Activated T-helper 2 cell treated with anti-CD3 and anti-CD28 coated beads, Interferon-gamma antibody, Interleukin-2, Interleukin-4, amounts not matched to agents 10 μg/mL and 5 μg/mL and 100 μg/mL, durations not matched to agents 14 hours and 24 hours and 36 hours (primary cell): ENCODE measurements around the gene ACOT9. TPM values are rescaled to one million over a fixed set of nuclear protein-coding genes. Genes with fewer than 3 reads are reported as not detected.
"Not testable (repeated sequence)": the region's sequence is repeated elsewhere in the genome, so short reads cannot be mapped to it uniquely, and the experiment has no call there.

Source experiments
- DNase-seq: peaks from one replicate; pipeline ENCODE4 v3.0.0; 2021; ENCODE audit warnings: low spot score
- H3K27ac Mint-ChIP-seq: one replicate; pipeline ENCODE4 v1.8.0; 2021; ENCODE audit warnings: mixed read lengths
- H3K27me3 Mint-ChIP-seq: one replicate; pipeline ENCODE4 v1.8.0; 2021; ENCODE audit warnings: low read depth, mixed read lengths
- H3K36me3 Mint-ChIP-seq: one replicate; pipeline ENCODE4 v1.8.0; 2021; ENCODE audit warnings: low read depth, mixed read lengths
- H3K4me1 Mint-ChIP-seq: one replicate; pipeline ENCODE4 v1.8.0; 2021; ENCODE audit warnings: low read depth, mixed read lengths
- H3K4me3 Mint-ChIP-seq: one replicate; pipeline ENCODE4 v1.8.0; 2021; ENCODE audit warnings: low read depth, mild to moderate bottlenecking, moderate library complexity, mixed read lengths
- H3K9me3 Mint-ChIP-seq: one replicate; pipeline ENCODE4 v1.8.0; 2021; ENCODE audit warnings: mixed read lengths
- intact Hi-C: fragments of 100-400 bp; cut with micrococcal nuclease; formaldehyde crosslinking; loops from one replicate; pipeline ENCODE4 v1.15.1; 2023
- total RNA-seq: library from RNA; stranded (reverse); gene quantifications from 2 replicates; pipeline ENCODE4 v1.2.3, GENCODE V29; 2022

The ACOT9 gene
- total RNA-seq, 1 donor from 2014 or later: 75.2 TPM

DNA sequence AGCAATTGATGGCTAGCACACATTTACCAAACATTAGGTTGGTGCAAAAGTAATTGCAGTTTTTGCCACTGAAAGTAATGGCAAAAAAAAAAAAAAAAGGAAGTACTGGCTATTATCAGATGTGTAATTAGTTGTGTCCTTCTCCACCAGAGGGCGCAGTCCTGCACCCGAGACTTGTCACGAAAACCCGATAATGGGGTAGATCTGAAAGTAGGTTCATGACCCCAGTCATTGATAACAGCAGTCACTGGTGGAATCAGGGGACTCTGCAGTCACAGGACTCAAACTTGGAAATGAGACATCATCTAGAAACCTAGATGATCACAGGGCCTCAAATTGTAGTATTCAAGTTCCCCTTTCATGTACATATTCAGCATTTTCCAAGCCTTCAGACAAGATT lies 13.1 kb upstream of the ACOT9 start:
- Mint-ChIP-seq H3K27ac (no peak overlapping the region), H3K4me3 (no peak overlapping the region)
- intact Hi-C loops: loop anchor here (1.0 kb wide), 3 partner anchors 24 to 146 kb away; no protein-coding TSS in a partner anchor

GRCh38 chrX:23754664-23755063 lies 11.6 kb upstream of the ACOT9 start:
- Mint-ChIP-seq H3K4me3 (no peak overlapping the region), H3K4me1 (peaks cover 5% of the 10 kb centered on the region), H3K36me3 (no peaks in the 10 kb centered on the region), H3K27me3 (no peaks in the 10 kb centered on the region), H3K9me3 (no peaks in the 10 kb centered on the region), H3K27ac (no peak overlapping the region)
- DNase-seq: no peak
- intact Hi-C loops: no loop called here

More for the DNA sequence above, 13.1 kb upstream of the ACOT9 start:
- Mint-ChIP-seq H3K9me3 (no peaks in the 10 kb centered on the region), H3K4me1 (peaks cover 5% of the 10 kb centered on the region), H3K36me3 (no peaks in the 10 kb centered on the region), H3K27me3 (no peaks in the 10 kb centered on the region)
- DNase-seq: peak; percentile 55

DNA sequence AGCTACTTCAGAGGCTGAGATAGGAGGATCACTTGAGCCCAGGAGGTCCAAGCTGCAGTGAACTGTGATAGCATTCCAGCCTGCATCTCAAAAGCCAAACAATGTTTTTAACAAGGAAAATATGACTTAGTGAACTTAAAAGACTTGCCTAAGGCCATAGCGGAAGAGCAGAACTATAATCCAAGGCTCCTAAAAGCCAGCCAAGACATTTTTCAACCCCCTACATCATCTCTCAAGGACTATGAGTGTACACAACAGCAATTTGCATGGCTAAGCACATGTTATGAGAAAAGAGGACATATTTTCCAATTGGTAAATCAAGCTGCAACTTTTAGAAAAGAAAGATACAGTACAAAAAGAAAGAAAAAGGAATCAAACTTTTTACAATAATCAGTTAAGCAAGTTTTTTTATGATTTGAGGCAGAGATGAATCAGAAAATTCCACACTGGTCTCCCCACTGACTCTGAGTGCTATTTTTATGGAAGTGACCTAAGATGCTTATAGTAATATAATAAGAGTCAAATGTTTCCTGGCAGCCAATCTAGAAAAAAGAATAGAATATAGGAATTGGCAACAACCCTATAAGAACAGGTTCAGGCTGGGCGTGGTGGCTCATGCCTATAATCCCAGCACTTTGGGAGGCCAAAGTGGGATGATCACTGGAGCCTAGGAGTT lies 9.8 kb upstream of the ACOT9 start:
- Mint-ChIP-seq H3K9me3 (no peaks in the 10 kb centered on the region), H3K27me3 (no peaks in the 10 kb centered on the region), H3K4me3 (no peak overlapping the region), H3K4me1 (peaks cover 5% of the 10 kb centered on the region), H3K27ac (no peak overlapping the region), H3K36me3 (no peaks in the 10 kb centered on the region)
- intact Hi-C loops: no loop called here
- DNase-seq: no peak

DNA sequence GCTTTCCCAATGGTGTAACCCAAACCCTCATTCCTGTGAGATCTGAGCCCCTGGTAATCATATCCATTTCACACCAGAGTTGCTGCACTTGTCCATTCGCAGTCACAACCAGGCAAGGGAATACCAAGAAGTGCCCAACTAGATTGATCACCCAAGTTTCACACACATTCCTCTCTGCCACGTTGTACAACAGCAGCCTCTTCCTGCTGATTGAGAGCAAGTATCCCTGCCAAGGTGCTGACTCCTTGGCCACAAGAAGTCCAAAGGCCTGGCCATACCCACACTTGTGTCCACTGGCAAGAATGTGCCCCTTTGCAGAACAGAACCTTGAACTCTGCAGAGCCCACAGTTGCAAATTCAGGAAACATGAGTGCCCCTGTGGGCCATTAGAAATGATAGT lies 6.5 kb upstream of the ACOT9 start:
- H3K27me3 Mint-ChIP-seq: no peaks in the 10 kb centered on the region
- DNase-seq: no peak
- no peak overlapping the region for H3K27ac Mint-ChIP-seq
- no peaks in the 10 kb centered on the region for H3K9me3 Mint-ChIP-seq
- no peaks in the 10 kb centered on the region for H3K36me3 Mint-ChIP-seq
- intact Hi-C loops: loop anchor here (10.0 kb wide), 1 partner anchor 275 kb away; the partner anchor contains the start of gene KLHL15
- peaks cover 8% of the 10 kb centered on the region for H3K4me1 Mint-ChIP-seq
- no peak overlapping the region for H3K4me3 Mint-ChIP-seq

- Mint-ChIP-seq H3K27me3 (no peaks in the 10 kb centered on the region), H3K4me1 (peaks cover 10% of the 10 kb centered on the region), H3K4me3 (no peak overlapping the region), H3K9me3 (no peaks in the 10 kb centered on the region), H3K36me3 (no peaks in the 10 kb centered on the region), H3K27ac (no peak overlapping the region)
- no peak for DNase-seq
- intact Hi-C loops: loop anchor here (10.0 kb wide), 1 partner anchor 276 kb away; the partner anchor contains the start of gene KLHL15
These were observed 6.1 kb upstream of the ACOT9 start for GRCh38 chrX:23749129-23749528.

DNA sequence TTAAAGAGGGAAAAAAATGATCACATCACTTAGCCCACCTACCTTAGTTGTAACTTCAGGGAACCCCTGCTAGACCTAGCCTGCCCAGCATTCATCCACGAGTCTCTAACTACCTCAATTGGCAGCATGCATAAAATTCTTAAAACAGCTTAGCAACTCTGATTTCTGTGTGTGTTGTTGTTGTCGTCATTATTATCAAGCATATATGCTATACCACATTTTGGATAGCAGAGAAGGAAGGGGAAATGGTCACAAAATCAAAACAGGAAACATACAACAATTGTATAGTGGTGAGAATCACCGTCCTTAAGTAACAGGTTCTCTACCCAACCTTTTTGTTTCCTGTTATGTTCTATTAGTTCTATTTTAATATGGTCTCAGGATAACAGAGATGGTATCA lies 2.7 kb upstream of the ACOT9 start:
- intact Hi-C loops: loop anchor here (10.0 kb wide), 1 partner anchor 279 kb away; the partner anchor contains the start of gene KLHL15
- peaks cover 5% of the 10 kb centered on the region for H3K36me3 Mint-ChIP-seq
- H3K4me3 Mint-ChIP-seq: no peak overlapping the region
- peaks cover 13% of the 10 kb centered on the region for H3K4me1 Mint-ChIP-seq
- H3K27me3 Mint-ChIP-seq: no peaks in the 10 kb centered on the region
- peak overlapping the region; percentile 35 for H3K27ac Mint-ChIP-seq
- no peaks in the 10 kb centered on the region for H3K9me3 Mint-ChIP-seq
- no peak for DNase-seq

GRCh38 chrX:23743623-23743971 lies 521 bp upstream of the ACOT9 start:
- H3K9me3 Mint-ChIP-seq, DNase-seq, H3K27me3 Mint-ChIP-seq: not testable (repeated sequence)
- peak overlapping the region; percentile 94 for H3K4me3 Mint-ChIP-seq
- H3K27ac Mint-ChIP-seq: peak overlapping the region; percentile 83
- H3K4me1 Mint-ChIP-seq: peaks cover 19% of the 10 kb centered on the region
- H3K36me3 Mint-ChIP-seq: peaks cover 17% of the 10 kb centered on the region
- intact Hi-C loops: loop anchor here (1.0 to 10.0 kb wide), 6 partner anchors 11 to 409 kb away; partner anchors contain the start of genes EIF2S3, KLHL15, PRDX4 and SAT1

DNA sequence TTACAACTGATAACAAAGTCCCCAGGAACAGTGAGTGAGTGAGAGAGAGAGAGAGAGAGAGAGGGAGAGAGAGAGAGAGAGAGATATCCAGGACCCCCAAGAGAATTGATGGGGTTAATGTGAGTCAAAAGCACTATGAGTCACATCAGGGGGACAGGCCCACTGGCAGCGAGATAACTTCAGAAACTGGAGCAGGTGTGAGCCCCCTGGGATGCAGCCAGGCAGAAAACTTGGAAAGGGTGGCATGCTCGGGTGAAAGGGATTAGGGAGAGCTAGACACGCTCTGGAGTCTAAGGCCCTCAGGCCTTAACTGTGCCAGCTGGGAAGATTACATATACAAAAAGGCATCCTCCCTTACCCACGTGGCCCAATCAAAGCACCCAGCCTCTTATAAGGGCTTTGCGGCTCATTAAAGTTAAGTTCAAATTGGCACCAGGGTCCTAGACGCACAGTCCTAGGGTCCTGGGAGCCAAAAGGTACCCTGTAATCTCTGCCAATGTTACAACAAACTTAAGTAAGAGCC lies 841 bp downstream of the ACOT9 start:
- peak overlapping the region; percentile 90 for H3K27ac Mint-ChIP-seq
- H3K4me1 Mint-ChIP-seq: peaks cover 19% of the 10 kb centered on the region
- peaks cover 17% of the 10 kb centered on the region for H3K36me3 Mint-ChIP-seq
- DNase-seq: no peak
- intact Hi-C loops: loop anchor here (2.0 to 10.0 kb wide), 5 partner anchors 41 to 410 kb away; partner anchors contain the start of genes EIF2S3, KLHL15, PRDX4 and SAT1
- H3K4me3 Mint-ChIP-seq: peak overlapping the region; percentile 94
- H3K9me3 Mint-ChIP-seq: no peaks in the 10 kb centered on the region
- H3K27me3 Mint-ChIP-seq: no peaks in the 10 kb centered on the region

DNA sequence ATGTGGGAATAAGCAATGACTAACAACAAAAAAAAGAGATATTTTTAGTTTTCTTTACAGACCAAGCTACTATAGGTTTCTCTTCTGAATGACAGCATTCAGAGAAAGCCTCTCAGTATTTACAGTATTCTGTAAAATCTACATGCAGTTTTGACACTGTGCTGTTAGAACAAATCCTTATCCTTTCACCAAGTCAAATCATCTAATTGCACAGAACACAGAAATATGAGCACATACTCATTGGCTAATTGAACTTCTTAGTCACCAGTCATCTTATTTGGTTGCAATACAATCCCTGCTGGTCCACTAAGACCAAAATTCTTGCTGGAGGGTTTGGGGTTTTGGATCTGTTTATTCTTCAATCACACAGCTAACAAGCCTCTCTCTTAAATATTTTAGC lies 5.7 kb downstream of the ACOT9 start:
- no peaks in the 10 kb centered on the region for H3K27me3 Mint-ChIP-seq
- intact Hi-C loops: no loop called here

DNA sequence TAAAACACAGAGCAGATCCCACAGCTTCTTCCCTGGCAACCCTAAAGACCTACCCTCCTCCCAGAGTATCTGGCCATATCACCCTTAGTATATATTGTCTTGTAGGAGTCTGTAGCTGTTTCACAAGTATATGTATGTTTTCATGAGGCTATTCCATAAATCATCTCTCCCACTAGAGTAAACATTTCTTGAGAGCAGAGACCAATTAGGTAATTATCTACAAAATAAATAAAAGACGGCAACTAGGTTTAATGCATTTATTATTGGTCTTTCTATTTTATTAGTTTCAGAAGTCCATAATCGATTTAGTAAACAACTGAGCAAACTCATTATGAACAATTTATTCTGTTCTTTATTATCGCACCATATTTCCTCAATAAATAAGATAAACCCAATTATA lies 7.0 kb downstream of the ACOT9 start:
- H3K27me3 Mint-ChIP-seq: no peaks in the 10 kb centered on the region
- H3K4me3 Mint-ChIP-seq: no peak overlapping the region
- H3K4me1 Mint-ChIP-seq: peaks cover 33% of the 10 kb centered on the region
- peak overlapping the region; percentile 38 for H3K27ac Mint-ChIP-seq
- peaks cover 32% of the 10 kb centered on the region for H3K36me3 Mint-ChIP-seq
- DNase-seq: no peak
- intact Hi-C loops: no loop called here
- H3K9me3 Mint-ChIP-seq: no peaks in the 10 kb centered on the region

More for the DNA sequence above, 5.7 kb downstream of the ACOT9 start:
- H3K27ac Mint-ChIP-seq: no peak overlapping the region
- DNase-seq: no peak
- no peaks in the 10 kb centered on the region for H3K9me3 Mint-ChIP-seq
- peaks cover 28% of the 10 kb centered on the region for H3K4me1 Mint-ChIP-seq
- H3K36me3 Mint-ChIP-seq: peaks cover 27% of the 10 kb centered on the region
- H3K4me3 Mint-ChIP-seq: no peak overlapping the region

DNA sequence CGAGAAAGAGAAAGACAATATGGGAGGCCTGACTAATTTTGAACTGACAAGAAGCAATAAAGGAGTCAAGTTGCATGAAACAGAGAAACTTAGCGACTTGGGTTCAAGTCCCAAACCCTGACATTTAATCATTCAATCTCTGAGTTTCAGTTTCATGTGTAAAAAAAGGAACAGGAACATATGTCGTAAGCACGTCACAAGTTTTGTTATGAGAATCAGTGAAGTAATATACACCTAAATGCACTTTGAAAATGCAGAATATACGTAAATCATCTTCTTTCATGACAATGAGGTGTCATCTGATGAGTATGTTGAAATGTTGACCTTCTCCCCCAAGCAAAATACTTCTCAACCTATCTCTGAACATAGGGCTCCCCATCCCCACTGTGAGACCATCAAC lies 10.4 kb downstream of the ACOT9 start:
- intact Hi-C loops: loop anchor here (1.0 to 2.0 kb wide), 4 partner anchors 11 to 70 kb away; partner anchors contain the start of gene ACOT9
- peak overlapping the region; percentile 79 for H3K27ac Mint-ChIP-seq
- H3K9me3 Mint-ChIP-seq: no peaks in the 10 kb centered on the region
- no peaks in the 10 kb centered on the region for H3K27me3 Mint-ChIP-seq
- peaks cover 27% of the 10 kb centered on the region for H3K4me1 Mint-ChIP-seq
- H3K36me3 Mint-ChIP-seq: peaks cover 44% of the 10 kb centered on the region
- peak overlapping the region; percentile 57 for H3K4me3 Mint-ChIP-seq
- DNase-seq: no peak

- H3K4me1 Mint-ChIP-seq: peaks cover 26% of the 10 kb centered on the region
- no peak overlapping the region for H3K4me3 Mint-ChIP-seq
- no peaks in the 10 kb centered on the region for H3K9me3 Mint-ChIP-seq
- H3K36me3 Mint-ChIP-seq: peaks cover 46% of the 10 kb centered on the region
- intact Hi-C loops: loop anchor here (1.0 to 2.0 kb wide), 4 partner anchors 11 to 69 kb away; partner anchors contain the start of gene ACOT9
- DNase-seq: no peak
- peak overlapping the region; percentile 63 for H3K27ac Mint-ChIP-seq
- H3K27me3 Mint-ChIP-seq: no peaks in the 10 kb centered on the region
These were observed 11.1 kb downstream of the ACOT9 start for GRCh38 chrX:23731951-23732350.

DNA sequence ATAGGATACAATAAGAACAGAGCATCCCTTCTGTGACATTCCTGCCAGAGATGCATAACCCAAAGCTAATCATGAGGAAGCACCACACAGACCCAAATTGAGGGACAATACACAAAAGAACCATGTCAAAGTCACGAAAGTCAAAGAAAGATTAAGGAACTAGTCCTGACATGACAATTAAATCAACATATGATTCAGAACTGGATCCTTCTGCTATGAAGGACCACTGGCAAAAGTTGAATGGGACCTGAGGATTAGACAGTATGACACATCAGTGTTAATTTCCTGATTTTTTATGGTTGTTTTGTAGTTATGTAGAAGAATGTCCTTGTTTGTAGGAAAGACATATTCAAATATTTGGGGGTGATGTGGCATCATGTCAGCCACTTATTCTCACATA lies 13.9 kb downstream of the ACOT9 start:
- Mint-ChIP-seq H3K9me3 (no peaks in the 10 kb centered on the region), H3K4me3 (no peak overlapping the region), H3K4me1 (peaks cover 19% of the 10 kb centered on the region), H3K27me3 (no peaks in the 10 kb centered on the region), H3K27ac (peak overlapping the region; percentile 17), H3K36me3 (peaks cover 49% of the 10 kb centered on the region)
- DNase-seq: no peak
- intact Hi-C loops: no loop called here
